Panc1 (cell line): ENCODE measurements around the gene ADAM22. TPM values are rescaled to one million over a fixed set of nuclear protein-coding genes. Genes with fewer than 3 reads are reported as not detected.

Experiments
- ATAC-seq: fragments of 200-7000 bp; cut with Tn5 transposase; 2 replicates; pipeline ENCODE4 v1.9.1; 2020; ENCODE audit warnings: mild to moderate bottlenecking, moderate library complexity
- BruUV-seq: library from RNA; stranded (reverse); fragments of 400-500 nt; replicated peaks from 2 replicates; lab custom pipeline; 2021; lab: Mats Ljungman, UMichigan
- CTCF ChIA-PET: fragments of 300-600 bp; sonication (Branson Sonifier 250); formaldehyde crosslinking; loops from one replicate; lab custom pipeline; 2022; ENCODE audit warnings: antibody characterized with exemption; lab: Charles Lee
- POLR2A ChIA-PET: fragments of 300-600 bp; sonication (Branson Sonifier 250); formaldehyde crosslinking; loops from one replicate; lab custom pipeline; 2022; ENCODE audit warnings: antibody characterized with exemption; lab: Charles Lee
- DNase-seq: peaks from one replicate; pipeline ENCODE4 v3.0.0-alpha.2; 2010; ENCODE audit warnings: low read depth, low spot score
- H3K27ac ChIP-seq: 2 replicates; pipeline ENCODE4 v1.5.1; 2011; ENCODE audit warnings: mild to moderate bottlenecking, low read length, inconsistent platforms
- H3K27me3 ChIP-seq: fragments of 200-500 bp; sonication (Bioruptor generic); 2 replicates; pipeline ENCODE4 v1.6.0; 2014; ENCODE audit warnings: low read length, inconsistent platforms; ENCODE audit not compliant: control insufficient read depth, insufficient read depth
- H3K36me3 ChIP-seq: fragments of 200-500 bp; sonication (Bioruptor generic); 2 replicates; pipeline ENCODE4 v1.5.1; 2014; ENCODE audit warnings: inconsistent platforms, mild to moderate bottlenecking, low read length, moderate library complexity; ENCODE audit not compliant: control insufficient read depth, insufficient read depth
- H3K4me1 ChIP-seq: 2 replicates; pipeline ENCODE4 v1.5.1; 2011; ENCODE audit warnings: inconsistent platforms, mild to moderate bottlenecking, low read length, moderate library complexity; ENCODE audit not compliant: control insufficient read depth, insufficient read depth
- H3K4me3 ChIP-seq, 2 experiments: 2 replicates each; pipeline ENCODE4 v1.5.1; 2011 to 2012; ENCODE audit warnings: low read depth in 2 of 2, low read length in 2 of 2, mild to moderate bottlenecking in 2 of 2, inconsistent platforms in 1 of 2, moderate library complexity in 1 of 2
- H3K9me3 ChIP-seq: fragments of 200-500 bp; sonication (Bioruptor generic); 2 replicates; pipeline ENCODE4 v1.5.1; 2014; ENCODE audit warnings: low read depth, mild to moderate bottlenecking, inconsistent platforms, low read length, moderate library complexity; ENCODE audit not compliant: control insufficient read depth, insufficient read depth
- POLR2AphosphoS5 ChIP-seq: IDR thresholded peaks from 2 replicates; pipeline ENCODE4 v1.6.1; 2012; ENCODE audit warnings: mild to moderate bottlenecking, low read depth, low read length, moderate library complexity
- SIN3A ChIP-seq: IDR thresholded peaks from 2 replicates; pipeline ENCODE4 v1.6.1; 2012; ENCODE audit warnings: low read depth, mild to moderate bottlenecking, low read length, moderate library complexity, borderline replicate concordance; ENCODE audit not compliant: insufficient read depth
- TCF7L2 ChIP-seq: IDR thresholded peaks from 2 replicates; pipeline ENCODE4 v1.6.1; 2011; ENCODE audit warnings: mild to moderate bottlenecking, low read depth, low read length, inconsistent platforms
- in situ Hi-C: cut with HindIII; loops from 2 replicates; pipeline ENCODE4 v1.10.0; 2016; ENCODE audit warnings: low sequenced_read_pairs, low pct_unique_long_range_greater_than_20kb
- intact Hi-C: fragments of 100-400 bp; cut with micrococcal nuclease; formaldehyde crosslinking; loops from one replicate; pipeline ENCODE4 v1.10.0; 2022; ENCODE audit not compliant: unreplicated experiment
- total RNA-seq: library from RNA; stranded (reverse); gene quantifications from one replicate; pipeline ENCODE4 v1.2.1, GENCODE V29; 2021; ENCODE audit not compliant: unreplicated experiment
- TF ChIP-seq, protein P1 (sequence below): fragments of 450-650 bp; IDR thresholded peaks from 2 replicates; pipeline ENCODE4 v1.5.1; 2017; ENCODE audit warnings: mild to moderate bottlenecking
- TF ChIP-seq, protein P2 (sequence below), 2 experiments: IDR thresholded peaks; 2 replicates each; pipeline ENCODE4 v1.6.1; 2011 to 2012; ENCODE audit warnings: low read depth in 2 of 2, control low read depth in 1 of 2, low read length in 1 of 2, mild to moderate bottlenecking in 1 of 2, moderate library complexity in 1 of 2; ENCODE audit not compliant: insufficient read depth in 1 of 2

Gene ADAM22
- total RNA-seq, 1 experiment from 2014 or later = 4.2 TPM

DNA sequence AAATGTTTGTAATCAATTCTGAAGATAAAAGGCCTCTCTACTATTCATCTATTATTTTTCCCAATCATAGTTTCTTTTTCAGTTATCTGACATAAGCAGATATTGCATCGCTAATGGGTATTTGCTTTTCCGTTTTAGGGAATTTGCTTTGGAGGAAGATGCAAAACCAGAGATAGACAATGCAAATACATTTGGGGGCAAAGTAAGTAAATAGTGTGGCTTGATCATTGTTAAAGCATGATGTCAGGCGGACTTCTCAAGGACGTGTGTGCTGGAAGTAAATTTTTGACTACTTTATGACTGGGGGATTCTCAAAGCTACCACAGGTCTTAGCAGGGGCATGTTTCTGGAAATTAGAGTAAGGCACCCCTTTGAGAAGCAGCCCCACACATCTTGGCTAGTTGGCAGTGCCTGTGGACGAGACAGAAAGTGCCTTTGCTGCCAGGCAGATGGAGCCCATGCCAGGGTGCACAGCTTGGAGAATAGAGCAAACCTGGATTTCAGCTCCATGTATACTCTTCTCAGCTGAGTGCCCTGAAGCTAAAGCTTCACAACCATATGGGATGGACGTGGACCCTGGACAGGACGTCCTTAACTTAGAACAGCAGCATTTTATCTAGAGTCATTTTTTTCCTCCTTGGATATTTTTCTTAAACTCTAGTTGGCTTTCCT is 217.2 kb downstream of the ADAM22 start:
- Histone ChIP-seq H3K4me3 (no peak overlapping the region), H3K36me3 (no peaks in the 10 kb centered on the region; the same call in 1 of the 2 replicates), H3K27ac (no peak overlapping the region), H3K4me1 (no peaks in the 10 kb centered on the region), H3K27me3 (no peaks in the 10 kb centered on the region), H3K9me3 (no peaks in the 10 kb centered on the region)
- intact Hi-C loops (no loop called here), in situ Hi-C loops (no loop called here)
- ChIA-PET POLR2A (no interaction called here), CTCF (no interaction called here)
- ATAC-seq = no peak
- TF ChIP-seq, protein P1, sequence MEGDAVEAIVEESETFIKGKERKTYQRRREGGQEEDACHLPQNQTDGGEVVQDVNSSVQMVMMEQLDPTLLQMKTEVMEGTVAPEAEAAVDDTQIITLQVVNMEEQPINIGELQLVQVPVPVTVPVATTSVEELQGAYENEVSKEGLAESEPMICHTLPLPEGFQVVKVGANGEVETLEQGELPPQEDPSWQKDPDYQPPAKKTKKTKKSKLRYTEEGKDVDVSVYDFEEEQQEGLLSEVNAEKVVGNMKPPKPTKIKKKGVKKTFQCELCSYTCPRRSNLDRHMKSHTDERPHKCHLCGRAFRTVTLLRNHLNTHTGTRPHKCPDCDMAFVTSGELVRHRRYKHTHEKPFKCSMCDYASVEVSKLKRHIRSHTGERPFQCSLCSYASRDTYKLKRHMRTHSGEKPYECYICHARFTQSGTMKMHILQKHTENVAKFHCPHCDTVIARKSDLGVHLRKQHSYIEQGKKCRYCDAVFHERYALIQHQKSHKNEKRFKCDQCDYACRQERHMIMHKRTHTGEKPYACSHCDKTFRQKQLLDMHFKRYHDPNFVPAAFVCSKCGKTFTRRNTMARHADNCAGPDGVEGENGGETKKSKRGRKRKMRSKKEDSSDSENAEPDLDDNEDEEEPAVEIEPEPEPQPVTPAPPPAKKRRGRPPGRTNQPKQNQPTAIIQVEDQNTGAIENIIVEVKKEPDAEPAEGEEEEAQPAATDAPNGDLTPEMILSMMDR = no peak
- TF ChIP-seq, protein P2, sequence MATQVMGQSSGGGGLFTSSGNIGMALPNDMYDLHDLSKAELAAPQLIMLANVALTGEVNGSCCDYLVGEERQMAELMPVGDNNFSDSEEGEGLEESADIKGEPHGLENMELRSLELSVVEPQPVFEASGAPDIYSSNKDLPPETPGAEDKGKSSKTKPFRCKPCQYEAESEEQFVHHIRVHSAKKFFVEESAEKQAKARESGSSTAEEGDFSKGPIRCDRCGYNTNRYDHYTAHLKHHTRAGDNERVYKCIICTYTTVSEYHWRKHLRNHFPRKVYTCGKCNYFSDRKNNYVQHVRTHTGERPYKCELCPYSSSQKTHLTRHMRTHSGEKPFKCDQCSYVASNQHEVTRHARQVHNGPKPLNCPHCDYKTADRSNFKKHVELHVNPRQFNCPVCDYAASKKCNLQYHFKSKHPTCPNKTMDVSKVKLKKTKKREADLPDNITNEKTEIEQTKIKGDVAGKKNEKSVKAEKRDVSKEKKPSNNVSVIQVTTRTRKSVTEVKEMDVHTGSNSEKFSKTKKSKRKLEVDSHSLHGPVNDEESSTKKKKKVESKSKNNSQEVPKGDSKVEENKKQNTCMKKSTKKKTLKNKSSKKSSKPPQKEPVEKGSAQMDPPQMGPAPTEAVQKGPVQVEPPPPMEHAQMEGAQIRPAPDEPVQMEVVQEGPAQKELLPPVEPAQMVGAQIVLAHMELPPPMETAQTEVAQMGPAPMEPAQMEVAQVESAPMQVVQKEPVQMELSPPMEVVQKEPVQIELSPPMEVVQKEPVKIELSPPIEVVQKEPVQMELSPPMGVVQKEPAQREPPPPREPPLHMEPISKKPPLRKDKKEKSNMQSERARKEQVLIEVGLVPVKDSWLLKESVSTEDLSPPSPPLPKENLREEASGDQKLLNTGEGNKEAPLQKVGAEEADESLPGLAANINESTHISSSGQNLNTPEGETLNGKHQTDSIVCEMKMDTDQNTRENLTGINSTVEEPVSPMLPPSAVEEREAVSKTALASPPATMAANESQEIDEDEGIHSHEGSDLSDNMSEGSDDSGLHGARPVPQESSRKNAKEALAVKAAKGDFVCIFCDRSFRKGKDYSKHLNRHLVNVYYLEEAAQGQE (IDR thresholded peaks at IDR 0.05; ENCODE audit: insufficient read depth in 1 of 2, low read depth in 2 of 2, low read length in 1 of 2) = no peak
- TF ChIP-seq TCF7L2 (no peak), POLR2AphosphoS5 (no peak), SIN3A (no peak)
- no peak for DNase-seq
- BruUV-seq = no TSS peak

DNA sequence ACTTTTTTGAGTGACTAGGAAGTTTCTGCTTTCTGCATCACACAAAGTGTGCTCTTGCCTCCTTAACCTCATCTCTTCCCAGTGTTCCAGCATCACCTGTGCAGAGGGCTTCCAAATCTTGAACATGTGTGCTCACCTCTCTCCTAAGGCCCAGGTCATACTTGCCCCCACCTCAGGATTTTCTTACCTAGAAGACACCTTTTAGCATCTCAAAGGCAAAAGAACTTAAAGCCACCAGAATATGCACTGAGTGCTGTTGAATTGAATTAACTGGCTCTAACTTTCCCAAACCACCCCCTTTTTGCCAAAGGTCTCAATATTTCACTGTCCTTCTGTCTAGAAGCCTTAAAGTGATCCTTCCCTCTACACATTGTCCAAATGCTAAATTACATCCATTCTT is 219.3 kb downstream of the ADAM22 start:
- DNase-seq = no peak
- no peak overlapping the region for H3K27ac ChIP-seq
- CTCF ChIA-PET = no interaction called here
- intact Hi-C loops (no loop called here), in situ Hi-C loops (no loop called here)
- TF ChIP-seq POLR2AphosphoS5 = no peak
- TF ChIP-seq, protein P1 = no peak
- TF ChIP-seq TCF7L2 = no peak
- TF ChIP-seq SIN3A = no peak
- TF ChIP-seq, protein P2 (IDR thresholded peaks at IDR 0.05; ENCODE audit: insufficient read depth in 1 of 2, low read depth in 2 of 2, low read length in 1 of 2) = no peak
- H3K27me3 ChIP-seq = no peaks in the 10 kb centered on the region
- no peaks in the 10 kb centered on the region; the same call in 1 of the 2 replicates for H3K36me3 ChIP-seq
- no peaks in the 10 kb centered on the region for H3K4me1 ChIP-seq
- no peak for ATAC-seq
- BruUV-seq = no TSS peak
- no peak overlapping the region for H3K4me3 ChIP-seq
- POLR2A ChIA-PET = no interaction called here
- no peaks in the 10 kb centered on the region for H3K9me3 ChIP-seq
